H1 (cell line): Measurements from ENCODE around the gene SNAPC1. TPM values are rescaled to one million over a fixed set of nuclear protein-coding genes. Genes with fewer than 3 reads are reported as not detected.
A peak's percentile ranks its signal among the peaks of the same experiment; 100 is the strongest.

Source experiments
- CTCF ChIA-PET: fragments of 300-600 bp; sonication (Branson Sonifier 250); formaldehyde crosslinking; loops from one replicate; lab custom pipeline; 2021; ENCODE audit not compliant: partially characterized antibody; lab: Charles Lee
- POLR2A ChIA-PET: fragments of 300-600 bp; sonication (Branson Sonifier 250); formaldehyde crosslinking; loops from one replicate; lab custom pipeline; 2021; ENCODE audit warnings: inconsistent platforms; ENCODE audit not compliant: partially characterized antibody; lab: Charles Lee
- DNase-seq, 2 experiments: peaks; one replicate each; pipeline versions ENCODE4 v3.0.0 to v3.0.0-alpha.2; 2010 to 2022; ENCODE audit warnings: low spot score in 2 of 2, low read depth in 1 of 2, mixed read lengths in 1 of 2
- FAIRE-seq: peaks from 2 replicates; lab custom pipeline; 2011; peaks lifted over from hg19 to GRCh38; lab: Jason Lieb, UNC
- H2AFZ ChIP-seq: 2 replicates; pipeline ENCODE4 v1.8.1; 2012; ENCODE audit warnings: low read length, inconsistent platforms
- H2AK5ac ChIP-seq: 2 replicates; pipeline ENCODE4 v1.6.1; 2013; ENCODE audit warnings: low read depth, low read length
- H2BK120ac ChIP-seq: replicated peaks from 2 replicates; pipeline ENCODE3; 2013; ENCODE audit warnings: low read depth, low read length, inconsistent platforms
- H2BK12ac ChIP-seq: 2 replicates; pipeline ENCODE4 v1.6.1; 2013; ENCODE audit warnings: low read depth, low read length
- H2BK15ac ChIP-seq: 2 replicates; pipeline ENCODE4 v1.6.1; 2013; ENCODE audit warnings: low read length
- H2BK20ac ChIP-seq: 2 replicates; pipeline ENCODE4 v1.6.1; 2013; ENCODE audit warnings: low read length
- H2BK5ac ChIP-seq: 2 replicates; pipeline ENCODE4 v1.6.1; 2013; ENCODE audit warnings: low read depth, low read length
- H3K14ac ChIP-seq: 2 replicates; pipeline ENCODE4 v1.6.1; 2013; ENCODE audit warnings: inconsistent platforms; ENCODE audit not compliant: insufficient read length
- H3K18ac ChIP-seq: 2 replicates; pipeline ENCODE4 v1.6.1; 2013; ENCODE audit warnings: low read length; ENCODE audit errors: extremely low read depth
- H3K23ac ChIP-seq: 2 replicates; pipeline ENCODE4 v1.6.1; 2013; ENCODE audit warnings: inconsistent platforms; ENCODE audit not compliant: insufficient read length
- H3K23me2 ChIP-seq: 2 replicates; pipeline ENCODE4 v1.6.1; 2013; ENCODE audit warnings: low read depth, low read length
- H3K27ac ChIP-seq: 2 replicates; pipeline ENCODE4 v1.6.1; 2011; ENCODE audit warnings: low read depth, low read length, inconsistent platforms
- H3K27me3 ChIP-seq, 4 experiments: replicated peaks in 1 of 4; 1 replicate in 1 of 4; 2 replicates in 3 of 4; pipeline versions ENCODE4 v1.6.1 to v1.8.1; 2011 to 2013; ENCODE audit warnings: low read length in 3 of 4, mild to moderate bottlenecking in 3 of 4, inconsistent platforms in 2 of 4, mixed read lengths in 2 of 4, moderate library complexity in 1 of 4; ENCODE audit not compliant: control insufficient read depth in 3 of 4, insufficient read depth in 3 of 4; ENCODE audit errors: extremely low read depth in 1 of 4
- H3K36me3 ChIP-seq, 4 experiments: 2 replicates each; pipeline versions ENCODE4 v1.6.1 to v1.8.1; 2011 to 2013; ENCODE audit warnings: mild to moderate bottlenecking in 4 of 4, low read length in 3 of 4, moderate library complexity in 2 of 4, control low read depth in 1 of 4, inconsistent platforms in 1 of 4; ENCODE audit not compliant: insufficient read depth in 4 of 4, control insufficient read depth in 2 of 4
- H3K4ac ChIP-seq: replicated peaks from 2 replicates; pipeline ENCODE3; 2013; ENCODE audit warnings: low read length, low read depth, mixed read lengths, inconsistent platforms; ENCODE audit not compliant: insufficient read length
- H3K4me1 ChIP-seq, 4 experiments: replicated peaks in 1 of 4; 1 replicate in 1 of 4; 2 replicates in 3 of 4; pipeline versions ENCODE4 v1.6.1 to v1.8.1; 2011 to 2013; ENCODE audit warnings: low read length in 3 of 4, inconsistent platforms in 2 of 4, mixed read lengths in 1 of 4; ENCODE audit not compliant: insufficient read depth in 4 of 4, control insufficient read depth in 3 of 4
- H3K4me2 ChIP-seq, 2 experiments: 2 replicates each; pipeline versions ENCODE4 v1.6.1 to v1.8.1; 2011 to 2013; ENCODE audit warnings: low read depth in 2 of 2, low read length in 2 of 2, control low read depth in 1 of 2, inconsistent platforms in 1 of 2, mild to moderate bottlenecking in 1 of 2; ENCODE audit not compliant: insufficient read depth in 1 of 2
- H3K4me3 ChIP-seq, 4 experiments: fragments of 200-600, 300-600 bp in 1 of 4; sonication (generic), shearing (Covaris generic), sonication (Bioruptor Twin) in 1 of 4; 2 replicates each; pipeline versions ENCODE4 v1.5.1 to v1.8.1; 2011 to 2016; ENCODE audit warnings: low read length in 4 of 4, low read depth in 3 of 4, control low read depth in 2 of 4, inconsistent platforms in 2 of 4, mild to moderate bottlenecking in 2 of 4, mixed read lengths in 1 of 4, moderate library complexity in 1 of 4; ENCODE audit not compliant: insufficient read depth in 2 of 4; ENCODE audit errors: extremely low read depth in 1 of 4
- H3K56ac ChIP-seq: replicated peaks from 2 replicates; pipeline ENCODE3; 2013; ENCODE audit warnings: low read depth, mild to moderate bottlenecking, mixed read lengths, low read length, inconsistent platforms; ENCODE audit not compliant: insufficient read length
- H3K79me1 ChIP-seq: 2 replicates; pipeline ENCODE4 v1.6.1; 2013; ENCODE audit warnings: low read depth, low read length, control low read depth
- H3K79me2 ChIP-seq, 2 experiments: 2 replicates each; pipeline versions ENCODE4 v1.6.1 to v1.8.1; 2012 to 2013; ENCODE audit warnings: low read length in 2 of 2, mild to moderate bottlenecking in 2 of 2, inconsistent platforms in 1 of 2; ENCODE audit not compliant: insufficient read depth in 2 of 2, control insufficient read depth in 1 of 2
- H3K9ac ChIP-seq, 4 experiments: replicated peaks in 1 of 4; 1 replicate in 1 of 4; 2 replicates in 3 of 4; pipeline versions ENCODE4 v1.6.1 to v1.8.1; 2011 to 2013; ENCODE audit warnings: low read depth in 3 of 4, low read length in 3 of 4, control low read depth in 2 of 4, mild to moderate bottlenecking in 2 of 4, moderate library complexity in 2 of 4, inconsistent platforms in 1 of 4; ENCODE audit errors: extremely low read depth in 1 of 4
- H3K9me3 ChIP-seq, 2 experiments: 2 replicates each; pipeline versions ENCODE4 v1.6.1 to v1.8.1; 2012 to 2013; ENCODE audit warnings: mild to moderate bottlenecking in 2 of 2, moderate library complexity in 2 of 2, control low read depth in 1 of 2, inconsistent platforms in 1 of 2, low read depth in 1 of 2, low read length in 1 of 2, mixed read lengths in 1 of 2; ENCODE audit not compliant: insufficient read depth in 2 of 2
- H4K20me1 ChIP-seq, 2 experiments: replicated peaks in 1 of 2; 2 replicates each; pipeline versions ENCODE3 to v1.8.1; 2011 to 2013; ENCODE audit warnings: inconsistent platforms in 2 of 2, low read length in 2 of 2, mild to moderate bottlenecking in 1 of 2; ENCODE audit not compliant: insufficient read depth in 2 of 2, control insufficient read depth in 1 of 2
- H4K5ac ChIP-seq: 2 replicates; pipeline ENCODE4 v1.6.1; 2013; ENCODE audit warnings: low read length, low read depth, mixed read lengths, inconsistent platforms; ENCODE audit not compliant: insufficient read length
- H4K8ac ChIP-seq: 2 replicates; pipeline ENCODE4 v1.8.0; 2013; ENCODE audit warnings: mild to moderate bottlenecking, moderate library complexity, low read length, inconsistent platforms; ENCODE audit not compliant: insufficient read depth; ENCODE audit errors: extremely low read depth
- H4K91ac ChIP-seq: replicated peaks from 2 replicates; pipeline ENCODE3; 2013; ENCODE audit warnings: low read length, mixed read lengths, inconsistent platforms; ENCODE audit not compliant: insufficient read length
- CTCF ChIP-seq, 3 experiments: IDR thresholded peaks; 1 replicate in 2 of 3; 2 replicates in 1 of 3; pipeline versions ENCODE4 v1.5.1 to v1.6.1; 2011; ENCODE audit warnings: low read length in 3 of 3, mild to moderate bottlenecking in 3 of 3, inconsistent platforms in 2 of 3, low read depth in 1 of 3, moderate library complexity in 1 of 3; ENCODE audit not compliant: insufficient read depth in 1 of 3; ENCODE audit errors: control extremely low read depth in 1 of 3
- TEAD4 ChIP-seq: IDR thresholded peaks from 2 replicates; pipeline ENCODE4 v1.6.1; 2012; ENCODE audit warnings: low read depth, low read length, inconsistent platforms, mixed read lengths
- WGBS, 2 experiments: shearing (Covaris generic) in 1 of 2; methylation state at CpG; one replicate each; pipeline versions ENCODE4 v1.1.6 to v1.1.7; 2013 to 2015; ENCODE audit warnings: low lambda C conversion rate in 2 of 2, mixed read lengths in 2 of 2, inconsistent platforms in 1 of 2, low coverage in 1 of 2, missing lambda C conversion rate in 1 of 2; ENCODE audit not compliant: insufficient replicate concordance in 2 of 2, insufficient coverage in 1 of 2, insufficient read length in 1 of 2; ENCODE audit errors: extremely low coverage in 1 of 2, missing lambda C conversion rate in 1 of 2; 5-methylcytosine and 5-hydroxymethylcytosine counted together
- polyA plus RNA-seq, 7 experiments: library from polyadenylated mRNA; depleted of rRNA in 3 of 7; stranded (reverse) in 5 of 7; unstranded in 2 of 7; fragments of >200 nt in 5 of 7; fragments of 200-250 nt in 2 of 7; gene quantifications; 1 replicate in 5 of 7; 2 replicates in 1 of 7; 4 replicates in 1 of 7; pipeline versions ENCODE4 v1.2.1 to v1.2.3, GENCODE V29; 2011 to 2013; ENCODE audit warnings: missing spikeins in 2 of 7, mixed read lengths in 2 of 7
- total RNA-seq: library from RNA; stranded (reverse); fragmentation: NEBNext Ultra II Directional; extraction: Animal tissue kit (Norgen Biotek cat#: 25700); gene quantifications from 2 replicates; pipeline ENCODE4 v1.2.1, GENCODE V29; 2021

Gene SNAPC1
- total and polyA plus RNA-seq, 2 of the 8 experiments (the other 6 are each of a cell fraction or from before 2014, with no cell fraction given), result 5.8 to 11.1 TPM

- Histone ChIP-seq H3K79me1 (no peaks in the 10 kb centered on the region), H2AK5ac (peak overlapping the region; percentile 94; the same call in 1 of the 2 replicates), H2BK20ac (no peak overlapping the region), H3K56ac (no peak overlapping the region), H4K5ac (peak overlapping the region; percentile 2), H3K9me3 (no peaks in the 10 kb centered on the region), H3K79me2 (no peaks in the 10 kb centered on the region), H3K4me3 (no peak overlapping the region), H3K4me2 (peak overlapping the region in 1 of 2 experiments; percentile 27; a peak in 2 of 4 replicates), H4K91ac (no peak overlapping the region), H3K23ac (no peak overlapping the region), H2BK120ac (no peak overlapping the region), H4K8ac (no peak overlapping the region), H3K4ac (no peak overlapping the region), H3K27ac (no peak overlapping the region), H3K27me3 (no peaks in the 10 kb centered on the region), H3K9ac (no peak overlapping the region), H3K18ac (0 out of 2 replicates have a peak overlapping the region, but pooled peaks have one; percentile 21), H3K4me1 (peaks cover 0 to 5% (median under 1%) of the 10 kb centered on the region in 4 experiments; a peak in 2 of 7 replicates), H3K14ac (no peak overlapping the region), H2BK12ac (peak overlapping the region; percentile 99), H2BK5ac (peak overlapping the region; percentile 38; the same call in 1 of the 2 replicates), H3K36me3 (no peaks in the 10 kb centered on the region), H3K23me2 (no peaks in the 10 kb centered on the region; the same call in 1 of the 2 replicates), H4K20me1 (no peaks in the 10 kb centered on the region), H2BK15ac (no peak overlapping the region), H2AFZ (no peak overlapping the region)
- FAIRE-seq, result no peak
- DNase-seq, result no peak
- ChIA-PET CTCF (interaction anchor here (0.5 to 1.6 kb wide), 3 partner anchors 59 to 106 kb away, joined by 3 read pairs; no protein-coding TSS in a partner anchor), POLR2A (interaction anchor here (1.2 kb wide), 1 partner anchor 12 kb away, joined by 3 read pairs; no protein-coding TSS in a partner anchor)
- 83% methylated on average over 5 of the region's 5 CpGs; no CpG with 5 or more reads in 1 of the 2 experiments for WGBS, 2 experiments
- TF ChIP-seq TEAD4 (no peak), CTCF (IDR thresholded peaks at IDR 0.05; ENCODE audit: control extremely low read depth in 1 of 3, insufficient read depth in 1 of 3, low read depth in 1 of 3, low read length in 3 of 3) (no peak)
Measured at GRCh38 chr14:61754627-61755381, 7.4 kb upstream of the SNAPC1 start.
